Gastrocnemius medialis (tissue), 4 donors: ENCODE results near the gene CACNB4.

Experiments
- CTCF ChIP-seq, 5 experiments: fragments of 450-650 bp in 3 of 5; fragments of 200-600 bp in 2 of 5; sonication (generic) in 2 of 5; IDR thresholded peaks in 4 of 5; conservative IDR thresholded peaks in 1 of 5; 1 replicate in 4 of 5; 2 replicates in 1 of 5; pipeline ENCODE4 v1.5.1; 2016 to 2019; ENCODE audit warnings: antibody characterized with exemption in 5 of 5, mild to moderate bottlenecking in 3 of 5, moderate library complexity in 3 of 5
- POLR2A ChIP-seq, 2 donors: fragments of 450-650 bp; IDR thresholded peaks; one replicate each; pipeline ENCODE4 v1.6.1; 2017; ENCODE audit warnings: antibody characterized with exemption in 2 of 2, mild to moderate bottlenecking in 2 of 2, moderate library complexity in 2 of 2

- no peak for TF ChIP-seq CTCF (IDR thresholded peaks at IDR 0.05 in 4 of 5, conservative IDR thresholded peaks at IDR 0.05 in 1 of 5)
- TF ChIP-seq POLR2A (IDR thresholded peaks at IDR 0.05) = peak in 1 of 2 donors; percentile 6
These were observed 312.4 kb downstream of the CACNB4 start for GRCh38 chr2:151786483-151786882.
